PFSK-1 (cell line): ENCODE results near the gene FGF19.

ENCODE experiments used
- FOXP2 ChIP-seq: optimal IDR thresholded peaks from 2 replicates; pipeline ENCODE3; 2011; ENCODE audit warnings: borderline replicate concordance, control low read depth, inconsistent platforms; ENCODE audit not compliant: insufficient read depth; ENCODE audit errors: extremely low read length, extremely low read depth
- POLR2AphosphoS5 ChIP-seq: IDR thresholded peaks from 2 replicates; pipeline ENCODE4 v1.6.1; 2012; ENCODE audit warnings: low read depth, mild to moderate bottlenecking, control low read depth, low read length, moderate library complexity
- SIN3A ChIP-seq: IDR thresholded peaks from 2 replicates; pipeline ENCODE4 v1.6.1; 2012; ENCODE audit warnings: mild to moderate bottlenecking, low read length, moderate library complexity, borderline replicate concordance; ENCODE audit not compliant: insufficient read depth
- TAF1 ChIP-seq: IDR thresholded peaks from 2 replicates; pipeline ENCODE4 v1.6.1; 2012; ENCODE audit warnings: low read length, control low read depth, borderline replicate concordance; ENCODE audit not compliant: insufficient read depth
- TF ChIP-seq, protein P1 (sequence below), 2 experiments: IDR thresholded peaks; 2 replicates each; pipeline versions ENCODE4 v1.6.1 to v1.8.0; 2011 to 2012; ENCODE audit warnings: low read depth in 2 of 2, low read length in 2 of 2, control low read depth in 1 of 2, inconsistent platforms in 1 of 2, mild to moderate bottlenecking in 1 of 2, moderate library complexity in 1 of 2; ENCODE audit not compliant: insufficient read depth in 1 of 2

FGF19 gene

DNA sequence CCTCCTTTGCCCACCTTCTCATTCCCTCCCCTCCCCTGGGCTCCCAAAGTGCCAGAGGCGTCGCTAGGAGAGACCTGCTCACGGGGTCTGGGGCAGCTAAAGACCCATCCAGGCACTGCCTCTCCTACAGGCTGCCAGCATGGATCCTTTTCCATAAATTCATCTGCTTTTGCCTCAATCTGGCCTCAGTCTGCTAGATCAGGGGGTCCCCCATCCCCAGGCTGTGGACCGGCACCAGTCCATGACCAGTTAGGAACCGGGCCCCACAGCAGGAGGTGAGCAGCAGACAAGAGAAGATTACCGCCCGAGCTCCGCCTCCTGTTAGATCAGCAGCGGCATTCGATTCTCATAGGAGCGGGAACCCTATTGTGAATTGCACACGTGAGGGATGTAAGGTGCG is 41.0 kb downstream of the FGF19 start:
- TF ChIP-seq FOXP2 (no peak), SIN3A (no peak), TAF1 (no peak), POLR2AphosphoS5 (no peak)
- TF ChIP-seq, protein P1, sequence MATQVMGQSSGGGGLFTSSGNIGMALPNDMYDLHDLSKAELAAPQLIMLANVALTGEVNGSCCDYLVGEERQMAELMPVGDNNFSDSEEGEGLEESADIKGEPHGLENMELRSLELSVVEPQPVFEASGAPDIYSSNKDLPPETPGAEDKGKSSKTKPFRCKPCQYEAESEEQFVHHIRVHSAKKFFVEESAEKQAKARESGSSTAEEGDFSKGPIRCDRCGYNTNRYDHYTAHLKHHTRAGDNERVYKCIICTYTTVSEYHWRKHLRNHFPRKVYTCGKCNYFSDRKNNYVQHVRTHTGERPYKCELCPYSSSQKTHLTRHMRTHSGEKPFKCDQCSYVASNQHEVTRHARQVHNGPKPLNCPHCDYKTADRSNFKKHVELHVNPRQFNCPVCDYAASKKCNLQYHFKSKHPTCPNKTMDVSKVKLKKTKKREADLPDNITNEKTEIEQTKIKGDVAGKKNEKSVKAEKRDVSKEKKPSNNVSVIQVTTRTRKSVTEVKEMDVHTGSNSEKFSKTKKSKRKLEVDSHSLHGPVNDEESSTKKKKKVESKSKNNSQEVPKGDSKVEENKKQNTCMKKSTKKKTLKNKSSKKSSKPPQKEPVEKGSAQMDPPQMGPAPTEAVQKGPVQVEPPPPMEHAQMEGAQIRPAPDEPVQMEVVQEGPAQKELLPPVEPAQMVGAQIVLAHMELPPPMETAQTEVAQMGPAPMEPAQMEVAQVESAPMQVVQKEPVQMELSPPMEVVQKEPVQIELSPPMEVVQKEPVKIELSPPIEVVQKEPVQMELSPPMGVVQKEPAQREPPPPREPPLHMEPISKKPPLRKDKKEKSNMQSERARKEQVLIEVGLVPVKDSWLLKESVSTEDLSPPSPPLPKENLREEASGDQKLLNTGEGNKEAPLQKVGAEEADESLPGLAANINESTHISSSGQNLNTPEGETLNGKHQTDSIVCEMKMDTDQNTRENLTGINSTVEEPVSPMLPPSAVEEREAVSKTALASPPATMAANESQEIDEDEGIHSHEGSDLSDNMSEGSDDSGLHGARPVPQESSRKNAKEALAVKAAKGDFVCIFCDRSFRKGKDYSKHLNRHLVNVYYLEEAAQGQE (IDR thresholded peaks at IDR 0.05; ENCODE audit: insufficient read depth in 1 of 2, low read depth in 2 of 2, low read length in 2 of 2), result no peak

DNA sequence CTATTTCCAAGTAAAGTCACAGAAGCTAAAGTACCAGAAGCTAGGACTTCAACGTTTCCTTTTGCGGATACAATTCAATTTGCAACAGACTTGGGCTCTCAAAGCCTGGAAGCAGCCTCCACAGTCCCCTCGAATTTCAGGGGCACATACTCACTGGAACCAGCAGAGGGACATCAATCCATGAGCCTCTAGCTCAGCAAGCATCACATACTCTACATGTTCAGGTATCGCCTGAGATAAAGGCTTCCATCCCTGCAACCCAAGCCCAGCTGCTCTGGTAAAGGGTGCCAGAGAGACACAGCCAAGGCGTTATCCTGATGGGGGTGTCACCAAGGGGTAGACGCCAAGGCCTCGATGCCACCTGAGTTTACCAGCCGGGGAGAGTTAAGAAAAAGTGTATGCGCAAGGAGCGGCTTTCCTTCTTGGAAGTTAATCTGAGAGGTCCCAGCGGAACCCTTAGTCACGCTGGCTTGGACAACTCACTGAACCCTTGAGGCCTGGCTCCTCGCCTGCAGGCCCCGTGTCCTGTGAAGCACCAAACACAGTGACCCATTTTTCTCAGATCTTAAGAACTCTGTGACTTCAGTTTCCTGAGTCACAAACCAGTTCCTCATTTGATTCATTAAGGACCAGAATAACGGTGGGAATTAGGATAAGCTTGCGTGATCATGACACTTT is 41.7 kb downstream of the FGF19 start:
- TF ChIP-seq, protein P1 (IDR thresholded peaks at IDR 0.05; ENCODE audit: insufficient read depth in 1 of 2, low read depth in 2 of 2, low read length in 2 of 2), result no peak
- TF ChIP-seq FOXP2, result no peak
- TF ChIP-seq POLR2AphosphoS5, result no peak
- TF ChIP-seq TAF1, result no peak
- TF ChIP-seq SIN3A, result no peak

DNA sequence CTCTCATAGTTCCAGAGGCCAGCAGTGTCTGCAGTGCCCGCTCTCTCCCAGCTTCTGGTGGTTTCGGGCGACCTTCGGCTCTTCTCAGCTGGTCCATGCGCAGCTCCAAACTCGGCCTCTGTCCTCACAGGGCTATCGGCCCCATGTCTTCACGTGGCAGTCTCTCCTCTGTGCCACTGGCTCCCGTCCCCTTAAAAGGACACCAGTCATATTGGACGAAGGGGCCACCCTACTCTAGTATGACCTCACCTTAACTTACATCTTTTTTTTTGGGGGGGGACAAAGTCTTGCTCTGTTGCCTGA is 42.5 kb downstream of the FGF19 start:
- TF ChIP-seq SIN3A (no peak), TAF1 (no peak), POLR2AphosphoS5 (no peak), FOXP2 (no peak)
- TF ChIP-seq, protein P1 (IDR thresholded peaks at IDR 0.05; ENCODE audit: insufficient read depth in 1 of 2, low read depth in 2 of 2, low read length in 2 of 2), result no peak

DNA sequence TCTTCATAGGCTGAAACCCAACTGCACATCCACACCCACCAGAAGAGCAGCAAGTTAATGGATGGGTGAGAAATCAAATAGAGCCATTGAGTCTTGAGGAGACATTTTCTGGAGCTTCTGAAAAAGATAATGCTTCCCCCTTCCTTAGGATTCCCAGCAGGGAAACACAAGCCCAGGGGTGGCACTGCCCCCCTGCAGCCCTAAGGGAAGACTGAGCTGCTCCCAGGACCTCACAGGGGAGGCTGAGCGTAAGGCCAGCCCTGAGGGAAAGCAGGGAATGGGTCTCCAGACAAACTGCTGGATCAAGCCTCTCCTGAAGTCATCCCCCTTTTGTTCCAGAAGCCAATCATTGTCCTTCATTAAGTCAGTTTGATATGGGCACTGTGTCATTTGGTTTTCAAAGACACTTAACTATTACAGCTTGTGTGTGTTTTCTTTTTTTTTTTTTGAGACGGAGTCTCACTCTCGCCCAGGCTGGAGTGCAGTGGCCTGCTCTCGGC is 43.8 kb downstream of the FGF19 start:
- TF ChIP-seq POLR2AphosphoS5, result no peak

DNA sequence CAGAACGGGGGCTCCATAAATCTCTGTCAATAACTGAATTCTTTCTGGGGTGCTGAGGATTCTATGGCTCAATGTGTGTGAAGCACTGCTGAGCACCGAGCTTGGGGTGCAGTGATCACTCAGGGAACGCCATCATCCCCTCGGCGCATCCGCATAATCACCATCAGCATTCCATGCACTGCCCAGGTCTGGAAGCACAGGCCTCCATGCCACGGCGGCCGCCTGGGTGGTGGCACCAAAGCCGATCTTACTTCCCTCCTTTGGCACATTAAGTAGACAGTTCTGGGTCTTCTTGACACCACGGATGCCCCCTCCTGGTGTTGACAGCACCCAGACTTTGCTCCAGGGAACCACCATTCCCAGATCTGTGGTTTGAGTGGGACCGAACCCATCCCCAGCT is 44.2 kb downstream of the FGF19 start:
- TF ChIP-seq TAF1 (no peak), POLR2AphosphoS5 (no peak), FOXP2 (no peak), SIN3A (no peak)
- TF ChIP-seq, protein P1 (IDR thresholded peaks at IDR 0.05; ENCODE audit: insufficient read depth in 1 of 2, low read depth in 2 of 2, low read length in 2 of 2), result no peak
